KG1 (cell line): ENCODE results near the gene PURB.
"Not testable (repeated sequence)": the region's sequence is repeated elsewhere in the genome, so short reads cannot be mapped to it uniquely, and the experiment has no call there.

Source experiments
- DNase-seq: peaks from one replicate; lab custom pipeline; 2025; lab: John Stamatoyannopoulos, UW

The PURB gene

GRCh38 chr7:44891372-44891771 lies 6.0 kb upstream of the PURB start:
- DNase-seq: no peak

GRCh38 chr7:44889086-44889781 lies 3.9 kb upstream of the PURB start:
- no peak for DNase-seq

- no peak for DNase-seq
Measured at GRCh38 chr7:44887293-44887692, 2.0 kb upstream of the PURB start.

- DNase-seq: no peak
Measured at GRCh38 chr7:44884621-44885393, 523 bp downstream of the PURB start.

GRCh38 chr7:44883961-44884620 lies 1.2 kb downstream of the PURB start:
- no peak for DNase-seq

GRCh38 chr7:44882899-44883298 lies 2.4 kb downstream of the PURB start:
- DNase-seq: no peak

DNA sequence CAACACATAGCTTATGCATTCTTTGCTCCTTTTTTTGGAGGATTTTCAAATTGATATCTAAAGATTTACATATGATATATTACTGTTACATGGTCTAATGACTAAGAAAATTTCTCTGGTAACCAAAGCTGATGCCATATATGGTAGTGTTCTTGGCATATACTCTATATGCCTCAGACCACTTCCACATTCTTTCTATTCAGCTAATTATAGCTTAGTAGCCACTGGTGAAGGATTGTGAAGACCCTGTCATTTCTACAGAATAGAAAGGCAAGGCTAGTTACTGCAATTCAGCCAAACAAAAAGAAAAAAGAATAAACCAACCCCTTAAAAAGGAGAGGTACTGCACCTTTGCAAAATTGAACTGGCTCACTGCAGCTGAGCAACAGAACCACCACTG lies 3.7 kb downstream of the PURB start:
- DNase-seq: no peak

DNA sequence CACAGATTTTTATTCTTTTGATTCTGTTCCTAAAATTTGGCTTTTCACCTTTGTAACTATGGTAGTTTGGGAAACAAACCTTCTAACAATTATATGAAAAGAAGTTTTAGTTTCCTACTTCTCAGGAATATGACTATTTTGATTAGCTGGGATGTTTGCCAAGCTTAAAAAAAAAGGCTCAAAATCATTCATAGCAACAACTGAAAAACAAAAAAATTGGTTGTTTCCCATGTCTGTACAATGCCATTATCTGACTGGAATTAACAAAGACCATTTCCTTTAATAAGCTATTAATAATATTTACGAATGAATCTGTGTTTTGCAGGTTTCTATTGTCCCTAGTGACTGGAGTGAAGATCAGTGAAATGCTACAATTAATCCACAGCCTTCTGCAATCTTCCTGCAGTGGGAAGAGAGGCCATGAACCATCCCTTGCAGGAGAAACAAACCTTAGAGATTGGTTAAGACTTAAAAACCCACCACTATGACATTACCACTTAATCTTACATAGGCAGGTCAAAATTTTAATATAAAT lies 4.2 kb downstream of the PURB start:
- DNase-seq: no peak

DNA sequence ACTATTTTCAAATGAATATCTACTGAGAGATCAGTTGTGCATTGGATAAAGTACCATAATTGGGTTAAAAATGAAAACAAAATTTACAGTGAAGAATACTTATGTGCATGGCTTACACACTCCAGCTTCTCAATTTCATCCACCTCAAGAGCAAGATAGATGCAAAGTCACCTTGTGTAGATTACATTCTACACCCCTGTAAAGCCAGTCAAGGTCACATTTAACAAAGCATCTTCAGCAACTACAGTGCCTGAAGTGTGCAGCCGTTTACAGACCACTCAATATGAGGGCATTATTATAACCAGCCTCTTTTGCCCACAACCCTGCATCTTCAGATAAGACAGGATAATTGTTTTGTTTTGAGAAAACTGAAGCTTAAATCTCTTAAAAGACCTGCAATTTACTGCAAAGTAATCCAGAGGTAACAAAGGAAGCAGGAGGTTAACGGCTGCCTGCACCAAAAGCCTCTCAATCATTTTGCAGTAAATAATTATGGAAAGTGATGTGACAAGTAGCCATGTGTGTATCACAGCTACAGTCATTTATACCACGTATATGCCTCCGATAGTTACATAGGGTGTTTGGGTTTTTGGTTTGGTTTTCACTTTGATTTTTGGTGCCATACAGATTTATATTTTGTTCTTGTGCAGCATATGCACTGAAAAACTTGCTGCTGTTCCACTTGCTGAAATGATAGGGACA lies 4.9 kb downstream of the PURB start:
- no peak for DNase-seq

DNA sequence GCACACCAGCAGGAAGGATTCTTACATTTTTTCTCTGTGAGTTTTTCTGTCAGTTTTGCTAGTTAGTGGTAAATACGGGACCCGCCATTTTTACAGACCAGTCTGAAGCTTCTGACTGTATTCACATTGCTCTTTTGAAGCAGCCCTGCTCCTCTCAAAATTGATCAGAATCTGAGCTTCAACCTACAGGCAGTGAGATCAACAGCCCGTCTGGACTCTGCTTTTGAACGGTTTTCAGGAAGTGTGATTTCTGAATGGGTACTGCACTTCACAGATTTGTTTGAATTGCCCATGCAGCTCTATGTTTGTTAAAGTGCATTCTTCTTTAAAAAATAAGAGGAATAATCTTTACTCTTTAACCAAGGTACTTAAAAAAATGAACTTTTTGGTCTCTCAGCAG lies 8.9 kb downstream of the PURB start:
- DNase-seq: no peak

GRCh38 chr7:44875241-44875640 lies 10.1 kb downstream of the PURB start:
- no peak for DNase-seq

- no peak for DNase-seq
Measured at GRCh38 chr7:44872787-44873186, 12.5 kb downstream of the PURB start.

DNA sequence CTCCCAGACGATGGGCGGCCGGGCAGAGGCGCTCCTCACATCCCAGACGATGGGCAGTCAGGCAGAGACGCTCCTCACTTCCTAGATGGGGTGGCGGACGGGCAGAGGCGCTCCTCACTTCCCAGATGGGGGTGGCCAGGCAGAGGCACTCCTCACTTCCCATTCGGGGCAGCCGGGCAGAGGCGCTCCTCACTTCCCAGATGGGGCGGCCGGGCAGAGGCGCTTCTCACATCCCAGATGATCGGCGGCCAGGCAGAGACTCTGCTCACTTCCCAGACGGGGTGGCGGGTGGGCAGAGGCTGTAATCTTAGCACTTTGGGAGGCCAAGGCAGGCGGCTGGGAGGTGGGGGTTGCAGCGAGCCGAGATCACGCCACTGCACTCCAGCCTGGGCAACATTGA lies 13.4 kb downstream of the PURB start:
- DNase-seq: not testable (repeated sequence)

DNA sequence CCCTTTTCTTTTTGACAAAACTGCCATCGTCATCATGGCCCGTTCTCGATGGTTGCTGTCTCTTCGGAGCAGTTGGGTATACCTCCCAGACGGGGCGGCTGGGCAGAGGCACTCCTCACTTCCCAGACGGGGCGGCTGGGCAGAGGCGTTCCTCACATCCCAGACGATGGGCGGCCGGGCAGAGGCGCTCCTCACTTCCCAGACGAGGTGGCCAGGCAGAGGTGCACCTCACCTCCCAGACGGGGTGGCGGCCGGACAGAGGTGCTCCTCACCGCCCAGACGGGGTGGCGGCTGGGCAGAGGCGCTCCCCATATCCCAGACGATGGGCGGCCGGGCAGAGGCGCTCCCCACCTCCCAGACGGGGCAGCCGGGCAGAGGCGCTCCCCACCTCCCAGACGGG lies 14.6 kb downstream of the PURB start:
- not testable (repeated sequence) for DNase-seq

GRCh38 chr7:44870336-44870735 lies 15.0 kb downstream of the PURB start:
- DNase-seq: not testable (repeated sequence)

- DNase-seq: no peak
Measured at GRCh38 chr7:44867073-44867995, 18.0 kb downstream of the PURB start.

DNA sequence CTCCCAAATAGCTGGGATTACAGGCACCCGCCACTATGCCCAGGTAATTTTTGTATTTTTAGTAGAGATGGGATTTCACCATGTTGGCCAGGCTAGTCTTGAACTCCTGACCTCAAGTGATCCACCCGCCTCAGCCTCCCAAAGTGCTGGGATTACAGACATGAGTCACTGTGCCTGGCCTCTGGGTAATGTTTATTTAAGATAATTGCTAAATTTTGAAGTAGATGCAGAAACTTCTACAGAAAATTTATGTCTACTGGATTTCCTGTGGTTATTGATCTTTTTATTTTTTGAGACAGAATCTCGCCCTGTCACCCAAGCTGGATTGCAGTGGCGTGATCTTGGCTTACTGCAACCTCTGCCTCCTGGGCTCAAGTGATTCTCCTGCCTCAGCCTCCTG lies 23.4 kb downstream of the PURB start:
- DNase-seq: not testable (repeated sequence)

DNA sequence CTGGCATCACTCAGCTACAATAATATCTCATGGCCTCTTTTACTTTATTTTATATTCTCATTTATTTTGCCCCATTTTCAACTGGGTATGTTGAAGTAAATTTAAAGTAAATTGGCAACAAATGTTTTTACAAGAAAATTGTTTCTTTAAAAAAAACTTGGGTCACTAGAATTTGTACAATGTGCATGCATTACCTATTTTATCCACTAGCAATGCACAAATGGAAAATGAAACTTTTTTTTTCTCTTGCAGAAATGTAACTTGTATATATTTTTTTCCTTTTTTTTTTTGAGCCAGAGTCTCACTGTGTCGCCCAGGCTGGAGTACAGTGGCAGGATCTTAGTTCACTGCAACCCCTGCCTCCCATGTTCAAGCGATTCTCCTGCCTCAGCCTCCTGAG lies 27.2 kb downstream of the PURB start:
- DNase-seq: no peak

- no peak for DNase-seq
Measured at GRCh38 chr7:44854644-44855364, 30.5 kb downstream of the PURB start.

- no peak for DNase-seq
Measured at GRCh38 chr7:44853391-44853790, 31.9 kb downstream of the PURB start.
